Gastroesophageal sphincter (tissue), 4 donors: Measurements from ENCODE around the gene VPS41. TPM values are rescaled to one million over a fixed set of nuclear protein-coding genes. Genes with fewer than 3 reads are reported as not detected.

Experiments
- ATAC-seq: fragments of 150-250 bp; one replicate; pipeline ENCODE4 v1.9.1; 2016; ENCODE audit warnings: mild to moderate bottlenecking, moderate library complexity
- H3K27ac ChIP-seq, 4 donors: fragments of 200-600 bp; sonication (generic) in 3 of 4; 1 replicate in 3 of 4; 2 replicates in 1 of 4; pipeline ENCODE4 v1.5.1; 2016 to 2019
- H3K27me3 ChIP-seq: fragments of 200-600 bp; sonication (generic); one replicate; pipeline ENCODE4 v1.5.1; 2019
- H3K36me3 ChIP-seq, 2 donors: fragments of 200-600 bp; sonication (generic); one replicate each; pipeline ENCODE4 v1.5.1; 2019; ENCODE audit warnings: control low read depth in 1 of 2
- H3K4me1 ChIP-seq, 3 donors: fragments of 200-600 bp; sonication (generic); 1 replicate in 2 of 3; 2 replicates in 1 of 3; pipeline ENCODE4 v1.5.1; 2016 to 2019; ENCODE audit warnings: control low read depth in 2 of 3
- H3K4me3 ChIP-seq, 2 donors: fragments of 200-600 bp; sonication (generic); one replicate each; pipeline ENCODE4 v1.5.1; 2019; ENCODE audit warnings: mild to moderate bottlenecking in 1 of 2, moderate library complexity in 1 of 2
- H3K9me3 ChIP-seq, 3 donors: fragments of 200-600 bp; sonication (generic); one replicate each; pipeline ENCODE4 v1.5.1; 2017 to 2019; ENCODE audit warnings: control low read depth in 2 of 3
- EP300 ChIP-seq: sonication (generic); formaldehyde crosslinking; IDR thresholded peaks from one replicate; pipeline ENCODE4 v1.6.1; 2017; ENCODE audit warnings: antibody characterized with exemption, mild to moderate bottlenecking
- POLR2A ChIP-seq, 2 donors: fragments of 450-650 bp; IDR thresholded peaks; one replicate each; pipeline ENCODE4 v1.6.1; 2017; ENCODE audit warnings: antibody characterized with exemption in 2 of 2, mild to moderate bottlenecking in 2 of 2, moderate library complexity in 1 of 2
- POLR2AphosphoS5 ChIP-seq: sonication (generic); formaldehyde crosslinking; IDR thresholded peaks from one replicate; pipeline ENCODE4 v1.6.1; 2017; ENCODE audit warnings: antibody characterized with exemption
- WGBS, 2 donors: methylation state at CpG; one replicate each; pipeline ENCODE4 v1.1.5; 2018; ENCODE audit warnings: low coverage in 1 of 2; 5-methylcytosine and 5-hydroxymethylcytosine counted together
- total RNA-seq, 4 donors: library from RNA; depleted of rRNA; stranded (reverse); fragments of >200 nt; gene quantifications; one replicate each; pipeline ENCODE4 v1.1.0, GENCODE V29; 2016
- TF ChIP-seq, protein P1 (sequence below), 4 experiments: fragments of 200-600 bp in 2 of 4; fragments of 450-650 bp in 2 of 4; sonication (generic) in 1 of 4; IDR thresholded peaks; one replicate each; pipeline ENCODE4 v1.5.1; 2017 to 2019; ENCODE audit warnings: antibody characterized with exemption in 4 of 4, mild to moderate bottlenecking in 2 of 4, moderate library complexity in 2 of 4

Gene VPS41
- total RNA-seq, 4 donors from 2014 or later: 33.7 to 71.8 (median 44.3) TPM

DNA sequence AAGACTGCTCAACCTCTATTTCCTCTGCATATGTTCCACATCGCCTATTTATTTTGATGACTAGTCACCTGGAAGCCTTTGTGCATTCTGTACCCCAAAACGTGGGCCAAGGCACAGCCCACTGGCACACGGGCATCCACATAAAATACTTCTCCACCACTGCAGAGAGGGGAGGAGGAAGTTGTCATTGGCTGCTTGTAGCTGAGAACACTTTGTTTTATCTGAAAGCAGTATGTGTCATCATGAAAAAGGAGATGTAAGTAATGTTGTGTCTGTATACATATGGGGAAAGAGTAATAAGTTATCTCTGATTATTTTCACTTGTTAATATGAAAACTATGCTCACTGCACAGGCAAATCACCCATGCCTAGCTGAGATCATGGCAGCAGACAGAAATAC lies 229.6 kb downstream of the VPS41 start:
- no peak overlapping the region for H3K27ac ChIP-seq
- no peaks in the 10 kb centered on the region for H3K36me3 ChIP-seq
- peaks cover 0 to 9% (median 0%) of the 10 kb centered on the region in 3 donors for H3K4me1 ChIP-seq
- TF ChIP-seq EP300 (no peak), POLR2A (IDR thresholded peaks at IDR 0.05) (no peak), POLR2AphosphoS5 (no peak)
- TF ChIP-seq, protein P1, sequence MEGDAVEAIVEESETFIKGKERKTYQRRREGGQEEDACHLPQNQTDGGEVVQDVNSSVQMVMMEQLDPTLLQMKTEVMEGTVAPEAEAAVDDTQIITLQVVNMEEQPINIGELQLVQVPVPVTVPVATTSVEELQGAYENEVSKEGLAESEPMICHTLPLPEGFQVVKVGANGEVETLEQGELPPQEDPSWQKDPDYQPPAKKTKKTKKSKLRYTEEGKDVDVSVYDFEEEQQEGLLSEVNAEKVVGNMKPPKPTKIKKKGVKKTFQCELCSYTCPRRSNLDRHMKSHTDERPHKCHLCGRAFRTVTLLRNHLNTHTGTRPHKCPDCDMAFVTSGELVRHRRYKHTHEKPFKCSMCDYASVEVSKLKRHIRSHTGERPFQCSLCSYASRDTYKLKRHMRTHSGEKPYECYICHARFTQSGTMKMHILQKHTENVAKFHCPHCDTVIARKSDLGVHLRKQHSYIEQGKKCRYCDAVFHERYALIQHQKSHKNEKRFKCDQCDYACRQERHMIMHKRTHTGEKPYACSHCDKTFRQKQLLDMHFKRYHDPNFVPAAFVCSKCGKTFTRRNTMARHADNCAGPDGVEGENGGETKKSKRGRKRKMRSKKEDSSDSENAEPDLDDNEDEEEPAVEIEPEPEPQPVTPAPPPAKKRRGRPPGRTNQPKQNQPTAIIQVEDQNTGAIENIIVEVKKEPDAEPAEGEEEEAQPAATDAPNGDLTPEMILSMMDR (IDR thresholded peaks at IDR 0.05): no peak
- no peak overlapping the region for H3K4me3 ChIP-seq
- ATAC-seq: no peak
- WGBS, 2 donors: 53 to 56% methylated on average over 3 of the region's 3 CpGs
- peaks cover 0 to 6% (median 0%) of the 10 kb centered on the region in 3 donors for H3K9me3 ChIP-seq
- no peaks in the 10 kb centered on the region for H3K27me3 ChIP-seq

DNA sequence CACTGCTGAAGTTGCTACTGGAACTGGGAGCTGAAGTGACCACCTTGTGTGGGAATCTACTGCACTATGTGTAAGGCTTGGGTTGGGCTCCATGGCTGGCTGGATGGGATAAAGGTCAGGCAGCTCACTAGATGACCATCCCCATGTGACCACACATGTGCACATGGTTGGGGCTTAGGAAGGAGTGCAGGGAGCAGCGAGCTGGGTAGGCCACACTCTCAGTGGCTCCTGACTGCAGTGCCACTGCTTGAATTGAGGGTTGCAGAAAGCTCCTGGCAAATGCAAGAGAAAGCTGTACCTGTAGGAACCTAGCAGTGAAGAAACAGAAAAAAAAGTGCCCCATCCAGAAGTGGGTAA lies 230.3 kb downstream of the VPS41 start:
- no peak for ATAC-seq
- TF ChIP-seq POLR2AphosphoS5 (no peak), EP300 (no peak), POLR2A (IDR thresholded peaks at IDR 0.05) (no peak)
- TF ChIP-seq, protein P1 (IDR thresholded peaks at IDR 0.05): no peak
- Histone ChIP-seq H3K36me3 (no peaks in the 10 kb centered on the region), H3K27me3 (no peaks in the 10 kb centered on the region), H3K9me3 (peaks cover 0 to 6% (median 0%) of the 10 kb centered on the region in 3 donors), H3K27ac (no peak overlapping the region), H3K4me1 (peaks cover 0 to 9% (median 0%) of the 10 kb centered on the region in 3 donors), H3K4me3 (no peak overlapping the region)
- WGBS, 2 donors: no CpG with 5 or more reads among the region's 1 CpG

DNA sequence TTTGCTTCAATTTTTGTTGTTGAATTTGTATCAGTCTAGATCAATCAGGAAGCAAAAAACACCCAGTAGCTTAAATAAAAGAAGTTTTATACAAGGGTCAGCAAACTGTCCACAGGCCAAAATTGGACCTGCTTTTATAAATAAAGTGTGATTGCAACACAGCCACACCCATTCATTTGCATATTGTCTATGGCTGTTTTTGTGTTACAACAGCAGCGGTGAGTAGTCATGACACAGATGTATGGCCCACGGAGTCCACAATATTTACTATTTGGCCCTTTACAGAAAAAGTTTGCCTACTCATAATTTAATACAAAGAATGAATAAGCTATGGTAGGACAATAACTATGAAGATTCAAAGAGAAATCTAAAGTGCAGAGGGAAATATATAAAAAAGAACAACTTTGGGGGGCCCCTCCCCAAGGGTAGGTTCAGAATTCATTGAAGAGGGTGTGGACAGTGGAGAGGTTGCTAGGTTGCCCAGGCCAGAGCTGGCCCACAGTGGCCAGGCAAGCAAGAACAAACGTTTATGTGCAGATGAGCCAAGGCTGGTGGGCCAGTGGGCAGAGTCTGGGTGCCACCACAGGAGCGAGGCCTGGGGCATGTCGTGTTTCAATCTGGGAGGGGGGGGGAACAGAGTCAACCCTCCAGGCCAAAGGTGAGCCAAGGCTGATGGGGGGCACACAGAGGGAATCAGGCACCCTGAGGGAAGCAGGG lies 230.9 kb downstream of the VPS41 start:
- 84 to 90% methylated on average over 3 of the region's 5 CpGs for WGBS, 2 donors

DNA sequence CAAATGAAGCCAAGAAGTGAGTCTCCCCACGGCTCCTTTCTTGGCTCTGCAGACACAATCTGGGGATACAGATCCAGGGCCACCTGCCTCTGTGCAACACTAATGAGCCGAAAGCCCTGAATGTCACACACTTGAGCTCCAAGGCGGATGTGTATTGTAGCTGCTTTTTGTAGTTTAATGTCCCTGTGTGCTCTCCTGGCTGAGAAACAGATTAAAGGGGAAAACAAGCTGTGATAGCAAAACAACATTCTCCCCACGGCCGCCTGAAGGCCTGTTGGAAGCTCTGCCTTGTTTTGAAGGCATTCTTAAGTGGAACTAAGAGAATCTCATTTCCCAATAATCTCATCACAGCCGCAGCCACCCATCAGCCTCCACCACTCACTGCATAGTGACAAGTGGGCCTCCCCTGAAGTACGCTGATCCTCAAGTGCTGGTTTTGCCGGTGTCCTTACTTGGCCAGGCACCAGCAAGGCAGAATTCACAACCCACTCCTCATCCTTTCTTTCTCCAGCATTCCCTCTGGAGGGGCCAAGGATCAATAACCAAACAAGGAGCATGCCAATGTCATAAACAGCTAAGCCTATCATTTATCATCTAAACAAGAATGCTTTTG lies 233.4 kb downstream of the VPS41 start:
- H3K27me3 ChIP-seq: no peaks in the 10 kb centered on the region
- no peak for TF ChIP-seq POLR2A (IDR thresholded peaks at IDR 0.05)
- H3K4me1 ChIP-seq: no peaks in the 10 kb centered on the region
- peak overlapping the region in 2 of 4 donors; percentile 19 to 24 for H3K27ac ChIP-seq
- peak; percentile 32 for ATAC-seq
- no peak overlapping the region for H3K4me3 ChIP-seq
- H3K9me3 ChIP-seq: peaks cover 0 to 6% (median 0%) of the 10 kb centered on the region in 3 donors
- H3K36me3 ChIP-seq: no peaks in the 10 kb centered on the region
- 33 to 65% methylated on average over 6 to 7 of the region's 8 CpGs for WGBS, 2 donors

More for the DNA sequence above, 230.9 kb downstream of the VPS41 start:
- TF ChIP-seq POLR2AphosphoS5: no peak
- TF ChIP-seq, protein P1 (IDR thresholded peaks at IDR 0.05): no peak
- Histone ChIP-seq H3K36me3 (no peaks in the 10 kb centered on the region), H3K27me3 (no peaks in the 10 kb centered on the region), H3K9me3 (peaks cover 0 to 6% (median 0%) of the 10 kb centered on the region in 3 donors), H3K4me1 (peaks cover 0 to 9% (median 0%) of the 10 kb centered on the region in 3 donors), H3K27ac (no peak overlapping the region), H3K4me3 (no peak overlapping the region)
- no peak for ATAC-seq

DNA sequence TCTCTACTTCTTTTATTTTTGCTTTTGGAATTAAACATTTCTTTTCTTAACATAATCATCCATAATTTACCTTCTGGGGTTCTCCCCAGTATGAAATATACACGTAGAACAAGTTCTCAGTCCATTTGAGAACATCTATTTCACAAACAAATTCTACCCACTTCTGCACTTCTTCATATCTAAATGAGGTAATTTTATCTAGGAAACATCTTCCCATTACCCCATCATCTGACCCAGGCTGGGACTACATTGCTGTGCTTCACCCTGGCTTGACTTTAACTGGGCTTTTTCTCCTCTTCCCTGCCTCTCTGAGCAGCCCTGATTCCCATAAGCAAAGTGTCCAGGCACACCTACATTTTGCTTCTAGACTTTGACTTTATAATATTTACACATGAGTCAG lies 234.5 kb downstream of the VPS41 start:
- no peak for ATAC-seq
- no peak overlapping the region for H3K4me3 ChIP-seq
- no peaks in the 10 kb centered on the region for H3K4me1 ChIP-seq
- H3K9me3 ChIP-seq: peaks cover 0 to 6% (median 0%) of the 10 kb centered on the region in 3 donors
- WGBS, 2 donors: 62 to 78% methylated on average over 1 of the region's 1 CpG
- no peaks in the 10 kb centered on the region for H3K36me3 ChIP-seq
- TF ChIP-seq, protein P1 (IDR thresholded peaks at IDR 0.05): no peak
- TF ChIP-seq EP300 (no peak), POLR2A (IDR thresholded peaks at IDR 0.05) (no peak)
- H3K27me3 ChIP-seq: no peaks in the 10 kb centered on the region
- peak overlapping the region in 2 of 4 donors; percentile 43 to 46 for H3K27ac ChIP-seq
